HG02759 (cell line): ENCODE measurements around the gene ZNF791.
"Not testable (repeated sequence)": the region's sequence is repeated elsewhere in the genome, so short reads cannot be mapped to it uniquely, and the experiment has no call there.

Source experiments
- ATAC-seq: cut with Tn5 transposase; IDR thresholded peaks from one replicate; pipeline ENCODE4 v1.9.1; 2021; ENCODE audit warnings: mild to moderate bottlenecking, moderate library complexity; ENCODE audit not compliant: unreplicated experiment

ZNF791 gene

DNA sequence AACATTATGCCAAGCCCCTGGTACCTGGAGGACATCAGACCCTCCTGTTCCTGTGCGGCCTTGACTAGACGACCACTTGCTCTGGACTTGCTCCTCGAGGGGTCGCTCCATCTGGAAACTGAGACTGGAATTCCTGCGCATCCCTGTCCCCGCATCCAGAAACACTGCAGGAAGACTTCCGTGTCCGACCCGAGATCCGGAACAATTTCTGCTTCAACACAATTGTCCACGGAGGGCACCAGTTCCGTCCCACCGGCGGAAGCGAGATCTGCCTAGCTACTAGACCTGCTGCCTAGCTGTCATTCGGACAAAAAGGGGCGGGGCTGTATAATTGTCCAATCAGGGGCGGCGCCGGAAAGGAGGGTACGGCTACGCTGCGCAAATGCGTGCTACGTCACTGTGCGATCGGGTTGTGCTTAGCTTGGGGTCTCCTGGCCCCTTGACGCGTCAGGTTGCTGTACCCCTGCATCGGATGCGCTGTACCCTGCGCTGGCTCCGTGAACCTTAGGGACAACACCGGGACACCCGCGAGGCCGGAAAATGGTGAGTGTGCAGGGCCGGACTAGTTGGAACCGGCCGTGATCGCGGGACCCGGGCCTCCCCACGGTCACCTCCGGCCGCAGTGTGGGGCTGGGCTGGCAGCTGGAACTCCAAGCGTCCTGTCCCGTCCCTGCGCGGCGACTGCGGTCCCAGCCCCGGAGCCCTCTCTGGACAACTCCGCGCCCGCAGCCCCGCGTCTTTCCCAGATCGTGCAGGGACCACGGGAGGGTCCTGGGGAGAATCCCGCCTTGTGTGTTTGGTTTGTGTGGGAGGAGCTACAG is at the start of gene ZNF791, which contains the start of gene ZNF490:
Gene ZNF791 (plus strand): TSS at position 381 of the 821 bp plus-strand sequence. CDS start 160 bp downstream, at position 541.
Gene ZNF490 (minus strand): TSS at position 274 of the 821 bp plus-strand sequence. CDS start 133 bp downstream, at position 141.
- ATAC-seq, result peak; percentile 79

- no peak for ATAC-seq
Observed at GRCh38 chr19:12564016-12564664, 46.6 kb upstream of the ZNF791 start.

- not testable (repeated sequence) for ATAC-seq
Observed at GRCh38 chr19:12566380-12566779, 44.3 kb upstream of the ZNF791 start.

DNA sequence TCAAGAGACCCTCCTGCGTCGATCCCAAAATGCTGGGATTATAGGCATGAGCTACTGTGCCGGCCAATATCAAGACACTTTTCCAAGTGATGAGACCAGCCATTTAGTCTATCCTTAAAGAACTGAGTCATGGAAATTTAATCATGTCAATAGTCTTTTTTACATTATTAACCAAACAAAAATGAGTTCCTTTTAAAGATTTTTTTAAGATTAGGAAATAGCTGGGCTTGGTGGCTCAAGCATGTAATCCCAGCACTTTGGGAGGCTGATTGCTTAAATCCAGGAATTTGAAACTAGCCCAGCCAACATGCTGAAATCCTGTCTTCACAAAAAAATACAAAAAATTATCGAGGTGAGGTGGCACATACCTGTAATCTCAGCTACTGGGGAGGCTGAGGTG is 42.8 kb upstream of the ZNF791 start:
- no peak for ATAC-seq

- no peak for ATAC-seq
Observed at GRCh38 chr19:12574036-12574435, 36.7 kb upstream of the ZNF791 start.

- no peak for ATAC-seq
Observed at GRCh38 chr19:12578641-12579040, 32.1 kb upstream of the ZNF791 start.

DNA sequence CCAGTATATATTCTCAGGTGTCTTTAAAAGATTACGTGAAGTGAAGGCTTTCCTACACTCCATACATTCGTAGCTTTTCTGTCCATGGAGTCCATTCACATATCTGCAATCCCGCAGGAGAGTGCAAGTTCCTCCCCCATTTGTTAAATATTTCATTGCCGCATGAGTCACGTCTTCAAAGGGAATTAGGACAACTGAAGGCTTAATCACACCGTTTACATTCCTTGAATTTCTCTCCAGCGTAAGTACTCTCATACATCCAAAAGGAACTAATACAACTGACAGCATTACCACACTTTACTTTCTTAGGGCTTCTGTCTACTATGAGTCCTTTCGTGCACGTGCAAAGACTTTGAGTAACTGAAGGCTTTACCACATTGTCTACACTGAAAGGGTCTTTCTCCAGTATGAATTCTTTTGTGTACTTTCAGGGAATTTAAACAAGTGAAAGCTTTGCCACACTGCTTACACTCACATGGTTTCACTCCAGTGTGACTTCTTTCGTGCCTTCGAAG is 30.5 kb upstream of the ZNF791 start:
- ATAC-seq, result no peak

DNA sequence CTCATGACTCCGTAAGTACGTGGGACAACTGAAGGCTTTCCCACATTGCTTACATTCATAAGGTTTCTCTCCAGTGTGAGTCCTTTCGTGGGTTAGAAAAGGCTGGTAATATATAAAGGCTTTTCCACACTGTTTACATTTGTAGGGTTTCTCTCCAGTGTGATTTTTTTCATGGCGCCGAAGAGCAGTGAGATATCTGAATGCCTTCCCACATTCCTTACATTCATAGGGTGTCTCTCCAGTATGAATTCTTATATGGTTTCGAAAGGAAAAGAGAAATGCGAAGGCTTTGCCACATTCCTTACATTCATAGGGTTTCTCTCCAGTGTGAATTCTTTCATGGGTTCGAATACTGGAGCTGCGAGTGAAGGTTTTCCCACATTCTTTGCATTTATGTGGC is 29.6 kb upstream of the ZNF791 start:
- no peak for ATAC-seq

DNA sequence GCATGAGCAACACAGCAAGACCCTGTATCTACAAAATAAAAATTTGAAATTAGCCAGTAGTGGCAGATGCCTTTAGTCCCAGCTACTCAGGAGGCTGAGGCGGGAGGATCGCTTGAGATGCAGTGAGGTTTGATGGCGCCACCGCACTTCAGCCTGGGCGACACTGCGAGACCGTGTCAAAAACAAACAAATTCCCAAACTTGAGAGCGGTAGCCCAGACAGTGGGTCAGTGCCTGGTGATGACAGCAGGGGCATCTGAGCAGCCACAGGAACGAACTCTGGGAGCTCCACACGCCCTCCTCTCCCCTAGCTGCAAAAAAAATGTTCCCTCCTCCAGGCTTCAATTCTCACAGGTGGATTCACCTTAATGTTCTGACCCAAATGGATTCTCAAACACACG is 14.2 kb upstream of the ZNF791 start:
- ATAC-seq, result no peak

- ATAC-seq, result no peak
Observed at GRCh38 chr19:12596927-12597548, 13.7 kb upstream of the ZNF791 start.

- no peak for ATAC-seq
Observed at GRCh38 chr19:12597594-12597993, 13.1 kb upstream of the ZNF791 start.

- ATAC-seq, result peak; percentile 67
Observed at GRCh38 chr19:12603714-12604113, 7.0 kb upstream of the ZNF791 start.

- ATAC-seq, result no peak
Observed at GRCh38 chr19:12606796-12607195, 3.9 kb upstream of the ZNF791 start.

- no peak for ATAC-seq
Observed at GRCh38 chr19:12607631-12608030, 3.1 kb upstream of the ZNF791 start.

DNA sequence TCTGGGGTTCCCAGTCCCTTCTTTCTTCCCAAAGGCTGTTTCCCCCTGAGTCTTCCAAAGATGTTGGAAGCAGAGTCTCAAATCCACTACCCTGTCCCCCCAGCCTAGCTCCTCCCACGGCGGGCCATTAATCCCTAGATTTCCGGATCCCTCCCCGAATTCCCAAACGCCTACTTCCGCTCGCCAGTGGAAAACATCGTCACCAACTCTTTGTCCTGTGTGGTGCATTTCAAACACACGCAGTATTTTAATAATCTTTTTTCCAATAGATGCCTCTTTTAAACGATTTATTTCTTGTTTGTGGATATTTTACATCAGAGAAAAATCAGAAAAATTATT is 610 bp downstream of the ZNF791 start:
- ATAC-seq, result peak; percentile 1

DNA sequence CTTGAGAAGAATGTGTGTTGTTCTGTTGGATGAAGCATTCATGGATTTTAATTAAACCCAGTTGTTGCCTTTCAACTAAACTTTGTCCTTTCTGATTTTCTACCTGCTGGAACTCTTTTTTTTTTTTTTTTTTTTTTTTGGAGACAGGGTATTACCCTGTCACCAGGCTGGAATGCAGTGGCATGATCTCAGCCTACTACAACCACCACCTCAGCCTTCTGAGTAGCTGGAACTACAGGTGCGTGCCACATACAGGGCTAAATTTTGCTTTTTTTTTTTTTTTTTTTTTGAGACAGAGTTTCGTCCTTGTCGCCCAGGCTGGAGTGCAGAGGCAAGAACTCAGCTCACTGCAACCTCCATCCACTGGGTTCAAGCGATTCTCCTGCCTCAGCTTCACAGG is 6.9 kb downstream of the ZNF791 start:
- no peak for ATAC-seq

DNA sequence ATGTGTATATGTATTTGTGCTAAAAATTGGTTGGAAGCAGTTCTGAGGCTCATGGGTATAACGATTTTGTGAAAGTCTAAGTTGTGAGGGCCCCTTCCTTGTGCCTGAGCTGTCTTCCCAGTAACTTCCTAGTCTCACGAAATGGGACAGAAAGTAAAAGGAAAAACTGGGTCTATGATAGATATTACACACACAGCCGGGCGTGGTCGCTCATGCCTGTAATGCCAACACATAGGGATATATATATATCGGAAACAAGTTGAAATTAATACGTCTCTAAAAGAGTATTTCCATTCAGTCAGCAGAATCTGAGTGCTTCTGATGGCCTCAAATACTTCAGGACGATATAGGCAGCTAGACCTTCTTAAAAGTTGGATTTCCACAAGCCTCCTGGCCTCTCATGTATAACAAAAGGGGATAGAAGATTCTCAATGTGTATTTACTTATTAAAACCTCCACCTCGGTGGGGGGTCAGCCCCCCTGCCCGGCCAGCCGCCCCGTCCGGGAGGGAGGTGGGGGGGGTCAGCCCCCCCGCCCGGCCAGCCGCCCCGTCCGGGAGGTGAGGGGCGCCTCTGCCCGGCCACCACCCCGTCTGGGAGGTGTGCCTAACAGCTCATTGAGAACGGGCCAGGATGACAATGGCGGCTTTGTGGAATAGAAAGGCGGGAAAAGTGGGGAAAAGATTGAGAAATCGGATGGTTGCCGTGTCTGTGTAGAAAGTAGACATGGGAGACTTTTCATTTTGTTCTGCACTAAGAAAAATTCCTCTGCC is 10.7 kb downstream of the ZNF791 start:
- not testable (repeated sequence) for ATAC-seq

GRCh38 chr19:12623361-12624031 is 12.8 kb downstream of the ZNF791 start:
- no peak for ATAC-seq

- ATAC-seq, result no peak
Observed at GRCh38 chr19:12626958-12627357, 16.2 kb downstream of the ZNF791 start.
